SK-N-SH (cell line): Measurements from ENCODE around the gene LCN1. TPM values are rescaled to one million over a fixed set of nuclear protein-coding genes. Genes with fewer than 3 reads are reported as not detected.

ENCODE experiments used
- CTCF ChIA-PET: fragments of 300-600, 350-600 bp; formaldehyde crosslinking; extraction: SDS; loops from one replicate; lab custom pipeline; 2021; lab: Yijun Ruan, JAX
- POLR2A ChIA-PET: fragments of 350-600 bp; sonication (Branson Sonifier 250); formaldehyde crosslinking; extraction: SDS; loops from one replicate; lab custom pipeline; 2020; ENCODE audit warnings: antibody characterized with exemption, inconsistent platforms; lab: Yijun Ruan, JAX
- DNase-seq: peaks from one replicate; pipeline ENCODE4 v3.0.0; 2012
- H2AFZ ChIP-seq: fragments of 200-600 bp; sonication (generic); 2 replicates; pipeline ENCODE4 v1.8.1; 2016; ENCODE audit warnings: antibody characterized with exemption, mild to moderate bottlenecking, low read depth
- H3F3A ChIP-seq: fragments of 200-600 bp; sonication (generic); replicated peaks from 2 replicates; pipeline ENCODE3; 2016; ENCODE audit warnings: antibody characterized with exemption, mild to moderate bottlenecking; ENCODE audit not compliant: insufficient read depth
- H3K27ac ChIP-seq, 2 experiments: fragments of 200-500 bp in 1 of 2; fragments of 200-600 bp in 1 of 2; sonication (Bioruptor generic) in 1 of 2; sonication (generic), shearing (Covaris generic) in 1 of 2; 2 replicates each; pipeline versions ENCODE4 v1.5.1 to v1.6.1; 2014 to 2016; ENCODE audit warnings: low read depth in 2 of 2, inconsistent platforms in 1 of 2, low read length in 1 of 2, mild to moderate bottlenecking in 1 of 2, mixed read lengths in 1 of 2
- H3K27me3 ChIP-seq: fragments of 200-600 bp; sonication (generic), shearing (Covaris generic); 2 replicates; pipeline ENCODE4 v1.6.1; 2016; ENCODE audit warnings: mixed run types; ENCODE audit not compliant: insufficient read depth
- H3K36me3 ChIP-seq, 2 experiments: fragments of 200-500 bp in 1 of 2; fragments of 200-600 bp in 1 of 2; sonication (Bioruptor generic) in 1 of 2; sonication (generic) in 1 of 2; replicated peaks in 1 of 2; 2 replicates each; pipeline versions ENCODE3 to v1.5.1; 2014 to 2016; ENCODE audit warnings: low read length in 1 of 2, mild to moderate bottlenecking in 1 of 2; ENCODE audit not compliant: insufficient read depth in 2 of 2, control insufficient read depth in 1 of 2
- H3K4me1 ChIP-seq, 2 experiments: fragments of 200-500 bp in 1 of 2; fragments of 200-600 bp in 1 of 2; sonication (Bioruptor generic) in 1 of 2; sonication (generic), shearing (Covaris generic) in 1 of 2; 2 replicates each; pipeline versions ENCODE4 v1.5.1 to v1.6.1; 2014 to 2016; ENCODE audit warnings: low read depth in 1 of 2, low read length in 1 of 2, mixed run types in 1 of 2; ENCODE audit not compliant: insufficient read depth in 2 of 2, control insufficient read depth in 1 of 2
- H3K4me2 ChIP-seq: fragments of 200-600 bp; sonication (generic), shearing (Covaris generic); 2 replicates; pipeline ENCODE4 v1.6.1; 2017; ENCODE audit warnings: mixed run types
- H3K4me3 ChIP-seq, 2 experiments: fragments of 200-500 bp in 1 of 2; fragments of 200-600 bp in 1 of 2; sonication (Bioruptor generic) in 1 of 2; sonication (generic), shearing (Covaris generic) in 1 of 2; 2 replicates each; pipeline versions ENCODE4 v1.5.1 to v1.8.1; 2014 to 2016; ENCODE audit warnings: low read depth in 2 of 2, inconsistent platforms in 1 of 2, low read length in 1 of 2, mild to moderate bottlenecking in 1 of 2, mixed read lengths in 1 of 2, moderate library complexity in 1 of 2
- H3K79me2 ChIP-seq: fragments of 200-600 bp; sonication (generic); 2 replicates; pipeline ENCODE4 v1.8.1; 2017; ENCODE audit warnings: mild to moderate bottlenecking; ENCODE audit not compliant: insufficient read depth
- H3K9ac ChIP-seq: fragments of 200-600 bp; sonication (generic); 2 replicates; pipeline ENCODE4 v1.6.1; 2017; ENCODE audit warnings: mixed run types
- H3K9me2 ChIP-seq: fragments of 200-600 bp; sonication (generic); 2 replicates; pipeline ENCODE4 v1.6.1; 2017; ENCODE audit warnings: mixed run types
- H3K9me3 ChIP-seq: fragments of 200-600 bp; sonication (generic); 2 replicates; pipeline ENCODE4 v1.6.1; 2017; ENCODE audit warnings: mixed run types, mild to moderate bottlenecking, moderate library complexity
- H4K20me1 ChIP-seq: fragments of 200-600 bp; sonication (generic); 2 replicates; pipeline ENCODE4 v1.6.1; 2017; ENCODE audit warnings: mild to moderate bottlenecking, mixed run types; ENCODE audit not compliant: insufficient read depth
- EP300 ChIP-seq, 2 experiments: IDR thresholded peaks; 2 replicates each; pipeline versions ENCODE4 v1.4.0 to v1.6.1; 2012; ENCODE audit warnings: borderline replicate concordance in 1 of 2, low read depth in 1 of 2, low read length in 1 of 2
- FOXJ3 ChIP-seq: sonication (generic); formaldehyde crosslinking; IDR thresholded peaks from 2 replicates; pipeline ENCODE4 v1.5.1; 2020; ENCODE audit warnings: mild to moderate bottlenecking, missing genetic modification reagents
- GABPA ChIP-seq: IDR thresholded peaks from 2 replicates; pipeline ENCODE4 v1.4.0; 2012; ENCODE audit warnings: low read depth, mild to moderate bottlenecking
- MEF2A ChIP-seq: IDR thresholded peaks from 2 replicates; pipeline ENCODE4 v1.4.0; 2012; ENCODE audit warnings: low read depth, borderline replicate concordance
- SIN3A ChIP-seq: IDR thresholded peaks from 2 replicates; pipeline ENCODE4 v1.6.1; 2012; ENCODE audit warnings: low read depth, mild to moderate bottlenecking, low read length, moderate library complexity, borderline replicate concordance
- TAF1 ChIP-seq: IDR thresholded peaks from 2 replicates; pipeline ENCODE4 v1.6.1; 2012; ENCODE audit warnings: low read depth, mild to moderate bottlenecking, low read length, moderate library complexity, borderline replicate concordance
- TCF12 ChIP-seq: IDR thresholded peaks from 2 replicates; pipeline ENCODE4 v1.4.0; 2012
- WGBS: methylation state at CpG from one replicate; pipeline ENCODE4 v1.1.6; 2017; ENCODE audit warnings: low lambda C conversion rate; 5-methylcytosine and 5-hydroxymethylcytosine counted together
- polyA plus RNA-seq, 3 experiments: library from polyadenylated mRNA; depleted of rRNA; stranded (reverse); fragments of >200 nt; gene quantifications; 2 replicates each; pipeline ENCODE4 v1.2.3, GENCODE V29; 2012
- TF ChIP-seq, protein P1 (sequence below): IDR thresholded peaks from 2 replicates; pipeline ENCODE4 v1.4.0; 2012; ENCODE audit warnings: low read depth, borderline replicate concordance
- TF ChIP-seq, protein P2 (sequence below): IDR thresholded peaks from 2 replicates; pipeline ENCODE4 v1.6.1; 2012; ENCODE audit warnings: mild to moderate bottlenecking, low read depth, low read length, moderate library complexity
- TF ChIP-seq, protein P3 (sequence below): fragments of 150-350 bp; IDR thresholded peaks from 2 replicates; pipeline ENCODE4 v1.6.1; 2016; ENCODE audit warnings: mild to moderate bottlenecking, low read depth, low read length
- TF ChIP-seq, protein P4 (sequence below): IDR thresholded peaks from 2 replicates; pipeline ENCODE4; 2012
- TF ChIP-seq, protein P5 (sequence below): IDR thresholded peaks from 2 replicates; pipeline ENCODE4 v1.4.0; 2012; ENCODE audit warnings: low read depth

The LCN1 gene
- polyA plus RNA-seq, 1 of the 3 experiments (the other 2 are of a cell fraction): not detected

DNA sequence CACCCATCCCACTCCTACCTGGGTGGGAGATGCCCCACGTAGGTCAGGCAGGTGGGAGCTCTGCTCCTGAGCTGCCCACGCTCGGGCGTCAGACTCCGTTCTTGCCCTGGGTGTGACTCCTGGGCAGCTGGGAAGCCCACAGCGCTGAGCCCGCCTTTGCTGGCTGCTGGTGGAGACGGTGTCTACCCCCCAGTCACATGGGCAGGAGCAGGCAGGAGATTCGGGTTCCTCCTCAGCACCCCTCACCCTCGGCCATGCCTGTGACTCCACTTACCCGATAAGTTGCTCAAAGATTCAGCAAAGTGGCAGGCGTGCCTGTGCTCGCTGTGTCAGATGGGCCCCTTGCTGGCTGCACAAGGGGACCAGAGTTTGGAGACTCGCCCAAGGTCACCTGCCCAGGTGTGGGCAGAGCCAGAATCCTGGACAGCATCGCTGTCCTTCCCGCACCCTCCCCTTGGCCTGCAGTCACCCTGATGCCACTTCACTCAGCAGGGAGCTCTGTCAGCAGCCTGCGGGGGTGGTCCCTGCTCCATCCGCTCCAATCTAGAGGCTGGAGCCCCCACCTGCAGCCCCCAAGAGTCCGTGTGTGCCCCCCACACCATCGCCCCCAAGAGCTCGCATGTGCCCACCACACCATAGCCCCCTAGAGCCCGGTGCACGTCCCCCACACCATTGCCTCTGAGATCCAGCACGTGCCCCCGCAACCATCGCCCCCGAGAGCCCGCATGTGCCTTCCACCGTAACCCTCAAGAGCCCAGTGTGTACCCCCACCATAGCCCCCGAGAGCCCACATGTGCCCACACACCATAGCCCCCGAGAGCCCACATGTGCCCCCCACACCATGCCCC is 4.2 kb downstream of the LCN1 start:
- no peaks in the 10 kb centered on the region; a peak in 1 of 4 replicates for H3K4me1 ChIP-seq
- H3F3A ChIP-seq: no peaks in the 10 kb centered on the region
- no peak overlapping the region for H2AFZ ChIP-seq
- CTCF ChIA-PET: interaction anchor here (1.0 to 1.9 kb wide), 2 partner anchors 25 to 113 kb away, joined by 3 to 4 read pairs; partner anchors contain the start of gene MRPS2
- no peaks in the 10 kb centered on the region for H3K79me2 ChIP-seq
- H3K9me2 ChIP-seq: no peaks in the 10 kb centered on the region
- DNase-seq: no peak
- H3K4me2 ChIP-seq: no peak overlapping the region
- no peaks in the 10 kb centered on the region for H3K27me3 ChIP-seq
- TF ChIP-seq, protein P1, sequence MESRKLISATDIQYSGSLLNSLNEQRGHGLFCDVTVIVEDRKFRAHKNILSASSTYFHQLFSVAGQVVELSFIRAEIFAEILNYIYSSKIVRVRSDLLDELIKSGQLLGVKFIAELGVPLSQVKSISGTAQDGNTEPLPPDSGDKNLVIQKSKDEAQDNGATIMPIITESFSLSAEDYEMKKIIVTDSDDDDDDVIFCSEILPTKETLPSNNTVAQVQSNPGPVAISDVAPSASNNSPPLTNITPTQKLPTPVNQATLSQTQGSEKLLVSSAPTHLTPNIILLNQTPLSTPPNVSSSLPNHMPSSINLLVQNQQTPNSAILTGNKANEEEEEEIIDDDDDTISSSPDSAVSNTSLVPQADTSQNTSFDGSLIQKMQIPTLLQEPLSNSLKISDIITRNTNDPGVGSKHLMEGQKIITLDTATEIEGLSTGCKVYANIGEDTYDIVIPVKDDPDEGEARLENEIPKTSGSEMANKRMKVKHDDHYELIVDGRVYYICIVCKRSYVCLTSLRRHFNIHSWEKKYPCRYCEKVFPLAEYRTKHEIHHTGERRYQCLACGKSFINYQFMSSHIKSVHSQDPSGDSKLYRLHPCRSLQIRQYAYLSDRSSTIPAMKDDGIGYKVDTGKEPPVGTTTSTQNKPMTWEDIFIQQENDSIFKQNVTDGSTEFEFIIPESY: no peak
- TF ChIP-seq, protein P2, sequence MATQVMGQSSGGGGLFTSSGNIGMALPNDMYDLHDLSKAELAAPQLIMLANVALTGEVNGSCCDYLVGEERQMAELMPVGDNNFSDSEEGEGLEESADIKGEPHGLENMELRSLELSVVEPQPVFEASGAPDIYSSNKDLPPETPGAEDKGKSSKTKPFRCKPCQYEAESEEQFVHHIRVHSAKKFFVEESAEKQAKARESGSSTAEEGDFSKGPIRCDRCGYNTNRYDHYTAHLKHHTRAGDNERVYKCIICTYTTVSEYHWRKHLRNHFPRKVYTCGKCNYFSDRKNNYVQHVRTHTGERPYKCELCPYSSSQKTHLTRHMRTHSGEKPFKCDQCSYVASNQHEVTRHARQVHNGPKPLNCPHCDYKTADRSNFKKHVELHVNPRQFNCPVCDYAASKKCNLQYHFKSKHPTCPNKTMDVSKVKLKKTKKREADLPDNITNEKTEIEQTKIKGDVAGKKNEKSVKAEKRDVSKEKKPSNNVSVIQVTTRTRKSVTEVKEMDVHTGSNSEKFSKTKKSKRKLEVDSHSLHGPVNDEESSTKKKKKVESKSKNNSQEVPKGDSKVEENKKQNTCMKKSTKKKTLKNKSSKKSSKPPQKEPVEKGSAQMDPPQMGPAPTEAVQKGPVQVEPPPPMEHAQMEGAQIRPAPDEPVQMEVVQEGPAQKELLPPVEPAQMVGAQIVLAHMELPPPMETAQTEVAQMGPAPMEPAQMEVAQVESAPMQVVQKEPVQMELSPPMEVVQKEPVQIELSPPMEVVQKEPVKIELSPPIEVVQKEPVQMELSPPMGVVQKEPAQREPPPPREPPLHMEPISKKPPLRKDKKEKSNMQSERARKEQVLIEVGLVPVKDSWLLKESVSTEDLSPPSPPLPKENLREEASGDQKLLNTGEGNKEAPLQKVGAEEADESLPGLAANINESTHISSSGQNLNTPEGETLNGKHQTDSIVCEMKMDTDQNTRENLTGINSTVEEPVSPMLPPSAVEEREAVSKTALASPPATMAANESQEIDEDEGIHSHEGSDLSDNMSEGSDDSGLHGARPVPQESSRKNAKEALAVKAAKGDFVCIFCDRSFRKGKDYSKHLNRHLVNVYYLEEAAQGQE: no peak
- TF ChIP-seq, protein P3, sequence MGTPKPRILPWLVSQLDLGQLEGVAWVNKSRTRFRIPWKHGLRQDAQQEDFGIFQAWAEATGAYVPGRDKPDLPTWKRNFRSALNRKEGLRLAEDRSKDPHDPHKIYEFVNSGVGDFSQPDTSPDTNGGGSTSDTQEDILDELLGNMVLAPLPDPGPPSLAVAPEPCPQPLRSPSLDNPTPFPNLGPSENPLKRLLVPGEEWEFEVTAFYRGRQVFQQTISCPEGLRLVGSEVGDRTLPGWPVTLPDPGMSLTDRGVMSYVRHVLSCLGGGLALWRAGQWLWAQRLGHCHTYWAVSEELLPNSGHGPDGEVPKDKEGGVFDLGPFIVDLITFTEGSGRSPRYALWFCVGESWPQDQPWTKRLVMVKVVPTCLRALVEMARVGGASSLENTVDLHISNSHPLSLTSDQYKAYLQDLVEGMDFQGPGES: no peak
- TF ChIP-seq, protein P4, sequence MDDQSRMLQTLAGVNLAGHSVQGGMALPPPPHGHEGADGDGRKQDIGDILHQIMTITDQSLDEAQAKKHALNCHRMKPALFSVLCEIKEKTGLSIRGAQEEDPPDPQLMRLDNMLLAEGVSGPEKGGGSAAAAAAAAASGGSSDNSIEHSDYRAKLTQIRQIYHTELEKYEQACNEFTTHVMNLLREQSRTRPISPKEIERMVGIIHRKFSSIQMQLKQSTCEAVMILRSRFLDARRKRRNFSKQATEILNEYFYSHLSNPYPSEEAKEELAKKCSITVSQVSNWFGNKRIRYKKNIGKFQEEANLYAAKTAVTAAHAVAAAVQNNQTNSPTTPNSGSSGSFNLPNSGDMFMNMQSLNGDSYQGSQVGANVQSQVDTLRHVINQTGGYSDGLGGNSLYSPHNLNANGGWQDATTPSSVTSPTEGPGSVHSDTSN: no peak
- TF ChIP-seq FOXJ3 (CRISPR knock-in tag): no peak
- TF ChIP-seq GABPA: no peak
- no peak for TF ChIP-seq MEF2A
- TF ChIP-seq SIN3A: no peak
- no peak for TF ChIP-seq TCF12
- TF ChIP-seq, protein P5, sequence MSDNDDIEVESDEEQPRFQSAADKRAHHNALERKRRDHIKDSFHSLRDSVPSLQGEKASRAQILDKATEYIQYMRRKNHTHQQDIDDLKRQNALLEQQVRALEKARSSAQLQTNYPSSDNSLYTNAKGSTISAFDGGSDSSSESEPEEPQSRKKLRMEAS: no peak
- no peak for TF ChIP-seq EP300 (IDR thresholded peaks at IDR 0.05; ENCODE audit: borderline replicate concordance in 1 of 2, low read depth in 1 of 2, low read length in 1 of 2)
- TF ChIP-seq TAF1: no peak
- H3K4me3 ChIP-seq: no peak overlapping the region
- no peaks in the 10 kb centered on the region for H4K20me1 ChIP-seq
- no peaks in the 10 kb centered on the region for H3K9me3 ChIP-seq
- POLR2A ChIA-PET: no interaction called here
- H3K9ac ChIP-seq: no peak overlapping the region
- H3K27ac ChIP-seq: no peak overlapping the region
- 66% methylated on average over 17 of the region's 31 CpGs for WGBS
- H3K36me3 ChIP-seq: no peaks in the 10 kb centered on the region
